SK-N-DZ (cell line): Measurements from ENCODE around the gene BMP15. TPM values are rescaled to one million over a fixed set of nuclear protein-coding genes. Genes with fewer than 3 reads are reported as not detected.

Source experiments
- DNase-seq: peaks from one replicate; pipeline ENCODE4 v3.0.0-alpha.2; 2015; ENCODE audit warnings: low spot score
- polyA plus RNA-seq, 2 experiments: library from polyadenylated mRNA; depleted of rRNA; stranded (reverse); fragments of >200 nt; gene quantifications; 2 replicates each; pipeline ENCODE4 v1.2.3, GENCODE V29; 2014

The BMP15 gene
- polyA plus RNA-seq (2014; cell fraction: cytosol; rRNA removed), result not detected in 2 replicates
- not detected in 2 replicates for polyA plus RNA-seq (2014; cell fraction: nucleus; rRNA removed)

- DNase-seq, result no peak
Observed at GRCh38 chrX:50910685-50911176, at the start of gene BMP15. Gene BMP15, plus strand, starts transcription at chrX:50910735. Its CDS starts 49 bp downstream, at chrX:50910784.

GRCh38 chrX:50863471-50863870, 47.1 kb upstream of the BMP15 start:
- no peak for DNase-seq

GRCh38 chrX:50865311-50865710, 45.2 kb upstream of the BMP15 start:
- no peak for DNase-seq

- DNase-seq, result no peak
Observed at GRCh38 chrX:50871922-50872453, 38.5 kb upstream of the BMP15 start.

GRCh38 chrX:50874876-50875275, 35.7 kb upstream of the BMP15 start:
- DNase-seq, result no peak

GRCh38 chrX:50876551-50876950, 34.0 kb upstream of the BMP15 start:
- DNase-seq, result no peak

GRCh38 chrX:50877310-50877709, 33.2 kb upstream of the BMP15 start:
- DNase-seq, result no peak

GRCh38 chrX:50881028-50881427, 29.5 kb upstream of the BMP15 start:
- DNase-seq, result no peak

- no peak for DNase-seq
Observed at GRCh38 chrX:50888884-50889283, 21.7 kb upstream of the BMP15 start.

- DNase-seq, result no peak
Observed at GRCh38 chrX:50889582-50889981, 21.0 kb upstream of the BMP15 start.

GRCh38 chrX:50893047-50893446, 17.5 kb upstream of the BMP15 start:
- DNase-seq, result no peak

- DNase-seq, result no peak
Observed at GRCh38 chrX:50893466-50893865, 17.1 kb upstream of the BMP15 start.

- no peak for DNase-seq
Observed at GRCh38 chrX:50905334-50905733, 5.2 kb upstream of the BMP15 start.

GRCh38 chrX:50913520-50913919, 3.0 kb downstream of the BMP15 start:
- DNase-seq, result no peak

- DNase-seq, result no peak
Observed at GRCh38 chrX:50920132-50920531, 9.6 kb downstream of the BMP15 start.

GRCh38 chrX:50927127-50927526, 16.6 kb downstream of the BMP15 start:
- no peak for DNase-seq

- no peak for DNase-seq
Observed at GRCh38 chrX:50941638-50942037, 31.1 kb downstream of the BMP15 start.

GRCh38 chrX:50942471-50942870, 31.9 kb downstream of the BMP15 start:
- DNase-seq, result no peak

- DNase-seq, result no peak
Observed at GRCh38 chrX:50952406-50952805, 41.9 kb downstream of the BMP15 start.

GRCh38 chrX:50953832-50954231, 43.3 kb downstream of the BMP15 start:
- no peak for DNase-seq

GRCh38 chrX:50962156-50962555, 51.6 kb downstream of the BMP15 start:
- no peak for DNase-seq

GRCh38 chrX:50963842-50964241, 53.3 kb downstream of the BMP15 start:
- no peak for DNase-seq
